Smooth muscle cell (in vitro differentiated cells): ENCODE data around the gene ARID5A. TPM values are rescaled to one million over a fixed set of nuclear protein-coding genes. Genes with fewer than 3 reads are reported as not detected.

Experiments
- DNase-seq: peaks from one replicate; lab custom pipeline; 2025; ENCODE audit not compliant: unreplicated experiment; lab: John Stamatoyannopoulos, UW
- H2AFZ ChIP-seq: fragments of 200-600 bp; sonication (generic); 2 replicates; pipeline ENCODE4 v1.6.0; 2016; ENCODE audit warnings: antibody characterized with exemption, low read depth, mild to moderate bottlenecking
- H3F3A ChIP-seq: fragments of 200-600 bp; sonication (generic); 2 replicates; pipeline ENCODE4 v1.6.0; 2017; ENCODE audit warnings: antibody characterized with exemption, low read depth
- H3K27ac ChIP-seq: fragments of 200-600 bp; sonication (generic); 2 replicates; pipeline ENCODE4 v1.5.1; 2016; ENCODE audit warnings: low read depth, mild to moderate bottlenecking
- H3K27me3 ChIP-seq: fragments of 200-600 bp; sonication (generic); 2 replicates; pipeline ENCODE4 v1.6.1; 2016; ENCODE audit warnings: low read depth, mild to moderate bottlenecking
- H3K36me3 ChIP-seq: fragments of 200-600 bp; sonication (generic); 2 replicates; pipeline ENCODE4 v1.5.1; 2016; ENCODE audit warnings: low read depth
- H3K4me1 ChIP-seq: fragments of 200-600 bp; sonication (generic); 2 replicates; pipeline ENCODE4 v1.5.1; 2016; ENCODE audit warnings: low read depth
- H3K4me2 ChIP-seq: fragments of 200-600 bp; sonication (generic); 2 replicates; pipeline ENCODE4 v1.6.0; 2016; ENCODE audit warnings: mild to moderate bottlenecking
- H3K4me3 ChIP-seq: fragments of 200-600 bp; sonication (generic); 2 replicates; pipeline ENCODE4 v1.5.1; 2016; ENCODE audit warnings: mild to moderate bottlenecking
- H3K79me2 ChIP-seq: fragments of 200-600 bp; sonication (generic); 2 replicates; pipeline ENCODE4 v1.6.0; 2016; ENCODE audit warnings: low read depth, mild to moderate bottlenecking
- H3K9ac ChIP-seq: fragments of 200-600 bp; sonication (generic); 2 replicates; pipeline ENCODE4 v1.6.0; 2016; ENCODE audit warnings: low read depth
- H3K9me3 ChIP-seq: fragments of 200-600 bp; sonication (generic); replicated peaks from 2 replicates; pipeline ENCODE4 v1.5.1; 2016; ENCODE audit warnings: low read depth
- H4K20me1 ChIP-seq: fragments of 200-600 bp; sonication (generic); 2 replicates; pipeline ENCODE4 v1.6.0; 2016; ENCODE audit warnings: low read depth
- WGBS: methylation state at CpG from one replicate; pipeline ENCODE4 v1.1.7; 2016; ENCODE audit warnings: low lambda C conversion rate; 5-methylcytosine and 5-hydroxymethylcytosine counted together
- polyA plus RNA-seq: library from polyadenylated mRNA; unstranded; fragments of >200 nt; fragmentation: Nextera tagmentation; extraction: Ambion mirVana; gene quantifications from 2 replicates; pipeline ENCODE4 v1.2.1, GENCODE V29; 2016
- total RNA-seq: library from RNA; depleted of rRNA; stranded (reverse); fragments of >200 nt; gene quantifications from 2 replicates; pipeline ENCODE4 v1.2.3, GENCODE V29; 2014
- TF ChIP-seq, protein P1 (sequence below): fragments of 200-600 bp; sonication (generic); IDR thresholded peaks from 2 replicates; pipeline ENCODE4 v1.5.1; 2017; ENCODE audit warnings: borderline replicate concordance, mild to moderate bottlenecking, antibody characterized with exemption; ENCODE audit not compliant: insufficient read depth, poor library complexity, severe bottlenecking

ARID5A gene
- total and polyA plus RNA-seq, 2 experiments from 2014 or later, result 12.1 to 25.6 TPM

DNA sequence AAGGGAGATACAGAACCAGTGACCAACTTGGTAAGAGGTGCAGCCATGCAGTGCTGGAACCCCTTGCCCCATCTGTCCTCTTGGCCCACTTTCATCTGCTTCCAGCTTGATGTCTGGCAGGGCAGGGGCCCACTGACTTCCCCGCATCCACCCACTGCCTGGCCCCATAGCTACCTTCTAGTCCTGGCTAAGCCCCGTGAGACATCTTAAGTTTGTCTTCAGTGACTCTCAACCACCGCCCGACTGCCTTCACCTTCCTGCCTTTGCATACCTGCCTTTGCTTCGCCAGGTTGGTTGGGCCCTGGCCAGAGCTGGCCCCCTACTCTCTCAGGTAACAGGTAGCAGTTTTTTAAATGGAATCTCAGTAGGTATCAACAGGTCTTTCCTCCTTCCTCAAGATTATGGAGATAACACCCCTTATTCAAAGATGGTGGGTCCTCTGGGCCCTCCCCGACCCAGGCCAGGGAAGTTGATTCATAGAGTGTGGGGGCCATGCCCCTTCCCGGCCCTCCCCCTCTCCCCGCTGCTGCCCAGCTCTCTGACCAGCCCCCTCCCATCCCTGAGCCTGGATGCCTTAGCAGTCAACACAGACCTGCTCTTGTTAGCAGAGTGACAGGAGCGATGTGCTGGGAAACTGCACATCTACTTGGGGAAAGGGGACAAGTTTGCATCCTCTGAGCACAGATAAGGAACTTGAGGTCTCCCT is 2.8 kb downstream of the ARID5A start:
- Histone ChIP-seq H3K4me3 (no peak overlapping the region), H3K27me3 (peaks cover 15% of the 10 kb centered on the region), H3K27ac (no peak overlapping the region), H3K36me3 (no peaks in the 10 kb centered on the region), H3K9me3 (no peaks in the 10 kb centered on the region), H2AFZ (no peak overlapping the region), H4K20me1 (peaks cover 72% of the 10 kb centered on the region), H3K79me2 (peaks cover 16% of the 10 kb centered on the region), H3K9ac (no peak overlapping the region), H3K4me1 (peaks cover 25% of the 10 kb centered on the region), H3F3A (no peaks in the 10 kb centered on the region), H3K4me2 (no peak overlapping the region)
- TF ChIP-seq, protein P1, sequence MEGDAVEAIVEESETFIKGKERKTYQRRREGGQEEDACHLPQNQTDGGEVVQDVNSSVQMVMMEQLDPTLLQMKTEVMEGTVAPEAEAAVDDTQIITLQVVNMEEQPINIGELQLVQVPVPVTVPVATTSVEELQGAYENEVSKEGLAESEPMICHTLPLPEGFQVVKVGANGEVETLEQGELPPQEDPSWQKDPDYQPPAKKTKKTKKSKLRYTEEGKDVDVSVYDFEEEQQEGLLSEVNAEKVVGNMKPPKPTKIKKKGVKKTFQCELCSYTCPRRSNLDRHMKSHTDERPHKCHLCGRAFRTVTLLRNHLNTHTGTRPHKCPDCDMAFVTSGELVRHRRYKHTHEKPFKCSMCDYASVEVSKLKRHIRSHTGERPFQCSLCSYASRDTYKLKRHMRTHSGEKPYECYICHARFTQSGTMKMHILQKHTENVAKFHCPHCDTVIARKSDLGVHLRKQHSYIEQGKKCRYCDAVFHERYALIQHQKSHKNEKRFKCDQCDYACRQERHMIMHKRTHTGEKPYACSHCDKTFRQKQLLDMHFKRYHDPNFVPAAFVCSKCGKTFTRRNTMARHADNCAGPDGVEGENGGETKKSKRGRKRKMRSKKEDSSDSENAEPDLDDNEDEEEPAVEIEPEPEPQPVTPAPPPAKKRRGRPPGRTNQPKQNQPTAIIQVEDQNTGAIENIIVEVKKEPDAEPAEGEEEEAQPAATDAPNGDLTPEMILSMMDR, result no peak
- DNase-seq, result no peak
- 65% methylated on average over 8 of the region's 9 CpGs for WGBS

DNA sequence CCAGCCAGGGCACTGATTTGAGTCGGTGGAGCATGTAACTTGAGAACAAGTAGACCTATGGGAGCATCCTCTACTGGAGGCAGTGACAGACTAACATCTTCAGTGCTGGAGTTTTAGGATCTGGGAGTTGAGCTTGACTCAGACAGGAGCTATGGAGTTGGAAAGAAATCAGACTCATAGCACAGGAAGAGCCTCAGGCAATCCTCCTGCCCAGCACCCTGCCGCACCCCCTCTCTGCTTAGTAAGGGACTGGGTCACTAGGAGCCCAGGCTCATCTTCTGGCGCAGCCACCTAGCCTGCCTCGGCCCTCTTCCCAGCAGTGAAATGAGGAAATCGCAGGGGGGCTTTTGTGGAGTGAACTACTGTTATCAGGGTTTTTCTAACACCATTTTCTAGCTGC is 3.6 kb downstream of the ARID5A start:
- Histone ChIP-seq H2AFZ (no peak overlapping the region), H3K4me1 (peaks cover 25% of the 10 kb centered on the region), H3K9ac (no peak overlapping the region), H3K27me3 (peaks cover 15% of the 10 kb centered on the region), H3K79me2 (peaks cover 16% of the 10 kb centered on the region), H3F3A (no peaks in the 10 kb centered on the region), H3K4me3 (no peak overlapping the region), H3K27ac (no peak overlapping the region), H4K20me1 (peaks cover 72% of the 10 kb centered on the region), H3K9me3 (no peaks in the 10 kb centered on the region), H3K36me3 (no peaks in the 10 kb centered on the region), H3K4me2 (no peak overlapping the region)
- TF ChIP-seq, protein P1, result no peak
- WGBS, result 66% methylated on average over 5 of the region's 5 CpGs
- no peak for DNase-seq

DNA sequence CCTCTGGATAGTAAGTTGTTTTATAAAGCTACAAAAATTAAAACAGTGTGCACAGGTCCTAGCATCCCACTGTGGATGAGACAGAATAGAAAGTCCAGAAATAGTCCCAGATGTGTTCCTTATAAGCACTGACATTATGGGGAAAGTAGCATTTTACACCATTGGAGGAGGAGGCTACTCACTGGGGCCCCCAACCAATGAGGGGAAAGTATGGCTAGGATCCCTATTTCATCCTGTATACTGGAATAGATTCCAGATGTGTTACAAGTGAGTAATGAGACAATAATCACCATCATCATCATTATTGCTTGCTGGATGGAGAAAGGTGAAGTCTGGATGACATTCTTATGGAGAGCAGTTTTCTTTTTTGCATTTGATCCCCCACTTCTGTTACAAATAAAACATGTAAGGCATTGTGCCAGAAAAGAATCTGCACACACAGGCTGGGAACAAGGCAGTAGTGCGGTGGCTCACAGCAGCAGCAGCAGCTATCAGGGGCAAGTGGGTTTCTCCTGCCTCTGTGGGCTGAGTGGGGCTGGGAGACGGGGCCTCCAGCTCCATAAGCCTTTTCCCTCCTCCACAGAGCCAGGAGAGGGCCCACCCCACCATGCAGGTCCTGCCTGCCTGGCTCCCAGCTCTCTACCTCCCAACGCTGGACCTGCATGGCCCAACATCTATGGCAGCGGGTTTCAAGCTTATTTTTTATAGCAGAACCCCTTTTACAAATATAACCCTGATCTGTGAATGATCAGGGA is 5.0 kb downstream of the ARID5A start:
- no peak overlapping the region for H3K27ac ChIP-seq
- H3K27me3 ChIP-seq, result peaks cover 15% of the 10 kb centered on the region
- 97% methylated on average over 4 of the region's 4 CpGs for WGBS
- peaks cover 16% of the 10 kb centered on the region for H3K79me2 ChIP-seq
- no peaks in the 10 kb centered on the region for H3F3A ChIP-seq
- no peak overlapping the region for H3K4me2 ChIP-seq
- H2AFZ ChIP-seq, result no peak overlapping the region
- H3K9me3 ChIP-seq, result no peaks in the 10 kb centered on the region
- H3K9ac ChIP-seq, result no peak overlapping the region
- DNase-seq, result no peak
- H4K20me1 ChIP-seq, result peaks cover 72% of the 10 kb centered on the region
- H3K4me3 ChIP-seq, result no peak overlapping the region
- TF ChIP-seq, protein P1, result no peak
- no peaks in the 10 kb centered on the region for H3K36me3 ChIP-seq
- H3K4me1 ChIP-seq, result peaks cover 25% of the 10 kb centered on the region
